ENCODE data around the gene MAMLD1.

The MAMLD1 gene

DNA sequence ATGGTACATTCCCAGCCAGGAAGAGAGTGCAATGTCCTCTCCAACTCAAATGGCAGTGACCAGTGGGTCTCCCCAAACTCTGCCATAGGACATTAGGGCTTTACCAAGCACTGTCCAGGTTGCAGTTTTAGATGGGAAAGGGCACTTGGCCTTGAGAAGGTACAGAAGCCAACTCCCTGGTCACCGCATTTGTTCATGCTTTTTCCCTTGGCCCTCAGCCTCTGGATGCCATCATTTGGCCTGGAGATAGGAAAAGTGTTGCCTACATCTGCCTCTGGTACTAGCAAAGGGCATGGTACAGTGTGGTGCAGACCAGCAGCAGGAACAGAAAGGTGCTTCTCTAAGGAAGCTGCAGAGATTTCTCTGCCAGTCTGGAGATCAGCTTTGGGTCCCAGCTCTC, 93.8 kb downstream of the MAMLD1 start:
- TF ChIP-seq, protein P1, sequence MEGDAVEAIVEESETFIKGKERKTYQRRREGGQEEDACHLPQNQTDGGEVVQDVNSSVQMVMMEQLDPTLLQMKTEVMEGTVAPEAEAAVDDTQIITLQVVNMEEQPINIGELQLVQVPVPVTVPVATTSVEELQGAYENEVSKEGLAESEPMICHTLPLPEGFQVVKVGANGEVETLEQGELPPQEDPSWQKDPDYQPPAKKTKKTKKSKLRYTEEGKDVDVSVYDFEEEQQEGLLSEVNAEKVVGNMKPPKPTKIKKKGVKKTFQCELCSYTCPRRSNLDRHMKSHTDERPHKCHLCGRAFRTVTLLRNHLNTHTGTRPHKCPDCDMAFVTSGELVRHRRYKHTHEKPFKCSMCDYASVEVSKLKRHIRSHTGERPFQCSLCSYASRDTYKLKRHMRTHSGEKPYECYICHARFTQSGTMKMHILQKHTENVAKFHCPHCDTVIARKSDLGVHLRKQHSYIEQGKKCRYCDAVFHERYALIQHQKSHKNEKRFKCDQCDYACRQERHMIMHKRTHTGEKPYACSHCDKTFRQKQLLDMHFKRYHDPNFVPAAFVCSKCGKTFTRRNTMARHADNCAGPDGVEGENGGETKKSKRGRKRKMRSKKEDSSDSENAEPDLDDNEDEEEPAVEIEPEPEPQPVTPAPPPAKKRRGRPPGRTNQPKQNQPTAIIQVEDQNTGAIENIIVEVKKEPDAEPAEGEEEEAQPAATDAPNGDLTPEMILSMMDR (IDR thresholded peaks at IDR 0.05; ENCODE audit: extremely low read depth, insufficient read depth, missing control alignments), result no peak
- in situ Hi-C loops (cut with MboI; ENCODE audit: low pct_unique_long_range_greater_than_20kb, low sequenced_read_pairs, unreplicated experiment), result no loop called here
- DNase-seq (ENCODE audit: low spot score), result no peak

DNA sequence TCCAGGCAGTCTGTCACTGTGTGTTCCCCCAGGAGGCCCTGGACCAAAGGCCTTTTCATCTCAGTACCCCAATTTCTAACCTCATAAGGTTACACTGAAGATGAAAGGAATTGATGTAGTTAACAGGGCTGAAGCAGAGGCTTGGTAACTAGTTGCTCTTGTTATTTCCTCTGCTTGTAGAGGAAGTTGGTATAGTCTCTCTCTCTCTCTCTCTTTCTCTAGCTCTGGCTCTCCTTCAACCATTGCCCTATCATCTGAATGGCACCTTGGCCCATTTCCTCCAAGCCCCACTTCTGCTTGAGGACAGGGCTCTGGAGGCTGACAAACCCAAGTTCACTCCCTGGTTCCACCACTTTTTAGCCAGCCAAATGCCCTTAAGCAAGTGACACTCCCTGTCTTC, 96.1 kb downstream of the MAMLD1 start:
- DNase-seq (ENCODE audit: low spot score), result no peak
- TF ChIP-seq, protein P1 (IDR thresholded peaks at IDR 0.05; ENCODE audit: extremely low read depth, insufficient read depth, missing control alignments), result no peak
- in situ Hi-C loops (cut with MboI; ENCODE audit: low pct_unique_long_range_greater_than_20kb, low sequenced_read_pairs, unreplicated experiment), result no loop called here

DNA sequence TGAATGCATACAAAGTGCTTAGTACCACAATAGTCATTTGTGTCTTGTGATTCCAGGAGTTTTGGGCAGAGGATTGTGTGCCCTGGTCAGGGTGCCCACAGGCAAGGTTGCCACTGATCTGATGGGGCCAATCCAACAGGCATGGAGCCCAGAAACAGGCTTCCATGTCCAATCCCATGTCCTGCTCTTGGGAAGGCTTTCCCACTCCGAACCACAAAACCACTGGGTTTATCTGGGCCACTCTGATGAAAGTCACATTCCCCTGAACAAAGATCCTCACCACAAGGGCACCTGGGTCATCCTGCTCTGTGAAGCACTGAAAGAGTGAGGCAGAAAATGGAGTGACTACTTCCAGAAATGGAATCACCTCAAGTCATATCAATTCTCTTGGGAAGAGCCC, 96.9 kb downstream of the MAMLD1 start:
- TF ChIP-seq, protein P1 (IDR thresholded peaks at IDR 0.05; ENCODE audit: extremely low read depth, insufficient read depth, missing control alignments), result no peak
- in situ Hi-C loops (cut with MboI; ENCODE audit: low pct_unique_long_range_greater_than_20kb, low sequenced_read_pairs, unreplicated experiment), result no loop called here
- DNase-seq (ENCODE audit: low spot score), result no peak

DNA sequence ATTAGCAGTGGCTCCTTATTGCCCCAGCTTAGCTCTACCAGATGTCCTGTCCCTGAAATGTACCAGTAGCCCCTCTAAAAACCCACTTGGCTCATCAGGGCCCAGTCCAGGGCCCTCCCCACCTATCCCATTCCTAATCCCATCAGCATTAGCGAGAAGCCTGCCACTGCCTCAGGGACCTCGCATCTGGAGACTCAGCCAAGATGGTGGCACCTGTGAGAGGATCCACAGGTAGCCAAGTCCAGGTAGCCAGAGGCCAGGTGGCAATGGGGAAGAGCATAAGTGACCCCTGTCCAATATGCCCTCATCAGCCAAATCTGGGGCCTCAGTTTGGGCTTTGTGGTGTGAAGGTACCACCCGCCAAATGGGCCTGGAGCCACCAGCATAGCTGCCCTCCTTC, 97.7 kb downstream of the MAMLD1 start:
- DNase-seq (ENCODE audit: low spot score), result no peak
- TF ChIP-seq, protein P1 (IDR thresholded peaks at IDR 0.05; ENCODE audit: extremely low read depth, insufficient read depth, missing control alignments), result no peak
- in situ Hi-C loops (cut with MboI; ENCODE audit: low pct_unique_long_range_greater_than_20kb, low sequenced_read_pairs, unreplicated experiment), result no loop called here

DNA sequence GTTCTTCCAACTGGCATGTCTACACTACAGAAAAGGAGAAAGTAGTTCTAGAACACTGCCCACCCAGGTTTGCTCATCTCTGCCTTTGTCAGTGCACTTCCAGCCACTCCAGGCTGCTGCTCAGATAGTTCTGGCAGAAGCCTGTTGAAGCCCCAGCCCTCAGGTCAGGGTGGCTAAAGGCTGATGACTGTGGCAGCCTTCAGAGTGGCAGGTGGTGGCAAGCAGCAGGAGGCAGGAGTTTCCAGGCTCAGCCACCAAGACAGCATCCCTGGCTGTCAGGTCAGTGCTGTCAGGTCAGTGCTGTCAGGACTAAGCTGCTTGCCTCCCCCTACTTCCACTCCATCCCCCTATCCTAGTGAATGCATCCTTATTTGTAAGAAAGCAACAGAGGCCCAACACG, 100.4 kb downstream of the MAMLD1 start:
- no peak for DNase-seq (ENCODE audit: low spot score)
- in situ Hi-C loops (cut with MboI; ENCODE audit: low pct_unique_long_range_greater_than_20kb, low sequenced_read_pairs, unreplicated experiment), result no loop called here
- TF ChIP-seq, protein P1 (IDR thresholded peaks at IDR 0.05; ENCODE audit: extremely low read depth, insufficient read depth, missing control alignments), result no peak

DNA sequence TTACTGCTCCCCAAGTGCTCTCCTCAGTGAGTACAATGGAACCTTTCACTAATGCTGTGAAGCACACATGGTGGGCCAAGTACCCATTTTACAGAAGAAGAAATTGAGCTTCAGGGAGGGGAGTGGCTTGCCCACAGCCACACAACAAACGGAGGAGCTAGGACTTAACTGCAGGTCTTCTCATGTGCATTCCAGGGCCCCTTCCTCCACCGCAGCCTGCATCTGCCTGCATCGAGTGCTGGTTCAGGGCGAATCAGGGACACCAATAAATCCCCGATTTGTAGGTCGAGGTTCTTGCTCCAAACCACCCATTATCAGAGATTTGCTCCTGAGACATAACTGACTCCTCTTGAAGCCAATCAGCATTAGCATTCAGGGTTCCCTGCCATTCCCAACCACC, 100.9 kb downstream of the MAMLD1 start:
- TF ChIP-seq, protein P1 (IDR thresholded peaks at IDR 0.05; ENCODE audit: extremely low read depth, insufficient read depth, missing control alignments), result no peak
- in situ Hi-C loops (cut with MboI; ENCODE audit: low pct_unique_long_range_greater_than_20kb, low sequenced_read_pairs, unreplicated experiment), result no loop called here
- DNase-seq (ENCODE audit: low spot score), result no peak

DNA sequence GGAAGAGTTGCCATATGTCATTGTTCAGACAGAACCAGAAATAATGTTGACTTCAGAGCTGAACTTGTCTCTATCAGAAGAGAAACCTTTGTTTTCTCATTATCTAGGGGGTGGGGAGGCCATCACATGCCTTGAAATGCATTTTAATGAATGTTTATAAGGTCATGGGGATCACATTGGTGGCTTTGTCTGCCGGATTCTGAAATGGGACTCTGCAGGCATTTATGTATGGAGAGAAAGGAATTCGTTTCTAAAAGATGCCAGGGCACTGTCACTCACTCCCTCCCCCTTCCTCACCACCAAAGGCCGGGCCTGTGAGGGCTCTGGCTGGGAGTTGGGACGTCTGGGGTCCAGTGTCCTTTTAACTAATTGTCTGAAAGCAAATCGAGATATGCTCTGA, 102.2 kb downstream of the MAMLD1 start:
- TF ChIP-seq, protein P1 (IDR thresholded peaks at IDR 0.05; ENCODE audit: extremely low read depth, insufficient read depth, missing control alignments), result no peak
- in situ Hi-C loops (cut with MboI; ENCODE audit: low pct_unique_long_range_greater_than_20kb, low sequenced_read_pairs, unreplicated experiment), result no loop called here
- no peak for DNase-seq (ENCODE audit: low spot score)

Measured in GM13977 (cell line).